SU-DHL-6 (cell line): Measurements from ENCODE around the gene CFAP54.

ENCODE experiments used
- H2AFZ ChIP-seq: fragments of 200-600 bp; sonication (generic); 2 replicates; pipeline ENCODE4 v1.6.1; 2014; ENCODE audit warnings: low read depth, mild to moderate bottlenecking, moderate library complexity, mixed read lengths, antibody characterized with exemption, low read length; ENCODE audit not compliant: severe bottlenecking
- H3F3A ChIP-seq: fragments of 200-600 bp; shearing (Covaris generic); 2 replicates; pipeline ENCODE4 v1.6.0; 2016; ENCODE audit warnings: antibody characterized with exemption, mild to moderate bottlenecking; ENCODE audit not compliant: insufficient read depth
- H3K27ac ChIP-seq: fragments of 200-600 bp; sonication (generic); 2 replicates; pipeline ENCODE4 v1.5.1; 2016; ENCODE audit warnings: low read depth, mild to moderate bottlenecking, low read length, moderate library complexity, mixed read lengths
- H3K27me3 ChIP-seq: fragments of 200-600 bp; sonication (generic), shearing (Covaris generic); 2 replicates; pipeline ENCODE4 v1.6.0; 2014; ENCODE audit warnings: mild to moderate bottlenecking, low read length
- H3K36me3 ChIP-seq: fragments of 200-600 bp; sonication (generic); 2 replicates; pipeline ENCODE4 v1.6.1; 2014; ENCODE audit warnings: mild to moderate bottlenecking, low read length, mixed read lengths
- H3K4me2 ChIP-seq: fragments of 300-600, 200-600 bp; shearing (Covaris generic), sonication (generic); 2 replicates; pipeline ENCODE4 v1.6.0; 2014; ENCODE audit warnings: low read length, low read depth, mild to moderate bottlenecking; ENCODE audit not compliant: poor library complexity, severe bottlenecking
- H3K4me3 ChIP-seq: fragments of 200-600 bp; sonication (generic); 2 replicates; pipeline ENCODE4 v1.5.1; 2014; ENCODE audit warnings: antibody characterized with exemption, low read length, mild to moderate bottlenecking, mixed read lengths; ENCODE audit not compliant: insufficient read depth, poor library complexity, severe bottlenecking
- H3K79me2 ChIP-seq: fragments of 200-600 bp; sonication (generic); 2 replicates; pipeline ENCODE4 v1.6.1; 2014; ENCODE audit warnings: mild to moderate bottlenecking, low read length, moderate library complexity; ENCODE audit not compliant: insufficient read depth
- H3K9ac ChIP-seq: fragments of 200-600 bp; sonication (generic); 2 replicates; pipeline ENCODE4 v1.7.0; 2014; ENCODE audit warnings: mild to moderate bottlenecking, low read length
- H3K9me2 ChIP-seq: fragments of 200-600 bp; sonication (generic); replicated peaks from 2 replicates; pipeline ENCODE4 v1.6.1; 2014; ENCODE audit warnings: low read length; ENCODE audit not compliant: insufficient read depth
- H3K9me3 ChIP-seq: fragments of 200-600 bp; sonication (generic); 2 replicates; pipeline ENCODE4 v1.6.1; 2014; ENCODE audit warnings: low read length, mixed read lengths; ENCODE audit not compliant: insufficient read depth
- H4K20me1 ChIP-seq: fragments of 200-600 bp; sonication (generic); 2 replicates; pipeline ENCODE4 v1.6.1; 2014; ENCODE audit warnings: low read depth, mild to moderate bottlenecking, antibody characterized with exemption, low read length, moderate library complexity, mixed read lengths
- CTCF ChIP-seq: fragments of 200-600 bp; sonication (generic); IDR thresholded peaks from one replicate; pipeline ENCODE4 v1.5.1; 2017; ENCODE audit warnings: antibody characterized with exemption, mild to moderate bottlenecking, low read length, moderate library complexity; ENCODE audit not compliant: insufficient read depth, poor library complexity, severe bottlenecking
- EZH2phosphoT487 ChIP-seq: fragments of 200-600 bp; sonication (generic), shearing (Covaris generic); conservative IDR thresholded peaks from 2 replicates; pipeline ENCODE4 v1.6.1; 2018; ENCODE audit warnings: mild to moderate bottlenecking, antibody characterized with exemption, low read length, moderate library complexity, mixed read lengths

Gene CFAP54

DNA sequence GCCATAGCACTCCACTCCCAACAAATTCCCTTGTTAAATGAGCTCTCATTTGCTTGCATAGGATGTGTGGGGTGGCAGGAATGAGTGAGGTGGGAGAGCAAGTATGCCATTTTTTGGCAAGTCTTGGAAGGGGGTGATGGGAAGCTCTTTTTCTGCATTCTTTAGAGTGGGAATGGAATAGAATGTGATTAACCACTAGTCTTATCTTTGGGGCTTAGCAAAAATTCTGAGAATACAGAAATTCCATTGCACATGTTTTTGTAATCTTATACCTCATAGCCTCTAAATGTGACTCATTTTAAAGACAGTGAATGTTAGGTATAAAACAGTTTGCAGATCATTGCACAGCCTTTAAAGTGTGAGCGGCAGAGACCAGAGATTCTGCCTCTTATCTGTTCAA, 389.3 kb downstream of the CFAP54 start:
- no peak overlapping the region for H3K9ac ChIP-seq
- no peak overlapping the region for H2AFZ ChIP-seq
- H3K79me2 ChIP-seq = no peaks in the 10 kb centered on the region
- H3K36me3 ChIP-seq = no peaks in the 10 kb centered on the region
- H4K20me1 ChIP-seq = no peaks in the 10 kb centered on the region
- no peak overlapping the region for H3K4me3 ChIP-seq
- no peaks in the 10 kb centered on the region for H3K9me2 ChIP-seq
- H3K27me3 ChIP-seq = no peaks in the 10 kb centered on the region
- no peak overlapping the region for H3K27ac ChIP-seq
- H3K4me2 ChIP-seq = no peak overlapping the region
- no peaks in the 10 kb centered on the region for H3F3A ChIP-seq
- H3K9me3 ChIP-seq = no peaks in the 10 kb centered on the region
- no peak for TF ChIP-seq EZH2phosphoT487
- no peak for TF ChIP-seq CTCF

DNA sequence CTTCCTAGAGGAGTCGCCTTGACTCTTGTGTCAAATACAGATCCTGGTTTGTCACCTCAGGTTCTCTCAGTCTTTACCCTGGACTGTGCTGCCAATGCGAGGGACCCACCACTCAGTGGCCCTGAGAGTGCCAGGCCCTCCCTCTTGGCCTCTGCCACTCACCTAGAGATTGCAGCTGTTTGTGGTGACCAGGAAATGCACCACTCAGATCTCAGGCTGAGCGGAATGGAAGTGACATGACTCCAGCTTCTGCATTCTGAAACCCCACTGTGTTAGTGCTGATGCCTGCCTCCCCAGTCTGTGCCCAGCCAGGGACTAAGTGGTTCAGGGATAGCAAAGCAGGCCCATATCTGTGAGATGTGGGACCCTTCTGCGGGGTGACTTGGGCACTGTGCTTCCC, 389.9 kb downstream of the CFAP54 start:
- no peaks in the 10 kb centered on the region for H3K9me2 ChIP-seq
- no peaks in the 10 kb centered on the region for H3K9me3 ChIP-seq
- H3K4me2 ChIP-seq = no peak overlapping the region
- H3K36me3 ChIP-seq = no peaks in the 10 kb centered on the region
- H3F3A ChIP-seq = no peaks in the 10 kb centered on the region
- no peak overlapping the region for H3K4me3 ChIP-seq
- H3K9ac ChIP-seq = no peak overlapping the region
- TF ChIP-seq CTCF = no peak
- no peak for TF ChIP-seq EZH2phosphoT487
- H2AFZ ChIP-seq = no peak overlapping the region
- H3K27ac ChIP-seq = no peak overlapping the region
- no peaks in the 10 kb centered on the region for H4K20me1 ChIP-seq
- H3K27me3 ChIP-seq = no peaks in the 10 kb centered on the region
- H3K79me2 ChIP-seq = no peaks in the 10 kb centered on the region

GRCh38 chr12:96880220-96880619, 390.8 kb downstream of the CFAP54 start:
- Histone ChIP-seq H4K20me1 (no peaks in the 10 kb centered on the region), H2AFZ (no peak overlapping the region), H3F3A (no peaks in the 10 kb centered on the region), H3K27me3 (no peaks in the 10 kb centered on the region), H3K36me3 (no peaks in the 10 kb centered on the region), H3K9ac (no peak overlapping the region), H3K79me2 (no peaks in the 10 kb centered on the region), H3K4me2 (no peak overlapping the region), H3K4me3 (no peak overlapping the region), H3K9me2 (no peaks in the 10 kb centered on the region), H3K27ac (no peak overlapping the region), H3K9me3 (no peaks in the 10 kb centered on the region)
- no peak for TF ChIP-seq EZH2phosphoT487
- TF ChIP-seq CTCF = no peak

DNA sequence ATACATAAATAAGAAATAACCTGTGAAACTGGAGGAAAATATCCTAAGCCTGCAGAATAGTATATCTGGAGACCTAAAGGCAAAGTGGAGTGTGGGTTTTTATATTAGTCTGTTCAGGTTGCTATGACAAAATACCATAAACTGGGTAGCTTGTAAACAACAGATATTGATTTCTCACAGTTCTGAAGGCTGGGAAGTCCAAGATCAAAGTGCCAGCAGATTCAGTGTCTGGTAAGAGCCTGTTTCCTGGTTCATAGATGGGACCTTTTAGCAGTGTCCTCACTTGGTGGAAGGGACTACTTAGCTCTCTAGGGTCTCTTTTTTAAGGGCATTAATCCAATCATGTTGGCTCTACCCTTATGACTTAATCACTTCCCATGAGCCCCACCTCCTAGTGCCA, 392.2 kb downstream of the CFAP54 start:
- Histone ChIP-seq H3K9ac (no peak overlapping the region), H3F3A (no peaks in the 10 kb centered on the region), H3K27me3 (no peaks in the 10 kb centered on the region), H4K20me1 (no peaks in the 10 kb centered on the region), H3K4me3 (no peak overlapping the region), H3K79me2 (no peaks in the 10 kb centered on the region), H3K36me3 (no peaks in the 10 kb centered on the region), H3K27ac (no peak overlapping the region), H3K9me2 (no peaks in the 10 kb centered on the region), H2AFZ (no peak overlapping the region), H3K4me2 (no peak overlapping the region), H3K9me3 (no peaks in the 10 kb centered on the region)
- TF ChIP-seq EZH2phosphoT487 = no peak
- TF ChIP-seq CTCF = no peak
